A673 (cell line): ENCODE results near the gene ENDOG.

ENCODE experiments used
- CTCF ChIP-seq: fragments of 300-800, 200-600 bp; sonication (generic); conservative IDR thresholded peaks from 2 replicates; pipeline ENCODE4 v1.5.1; 2017; ENCODE audit warnings: low read depth, mild to moderate bottlenecking, antibody characterized with exemption, low read length, moderate library complexity, mixed read lengths
- EZH2 ChIP-seq: fragments of 200-600 bp; sonication (generic); IDR thresholded peaks from 2 replicates; pipeline ENCODE4 v1.6.1; 2017; ENCODE audit warnings: borderline replicate concordance, low read depth, mild to moderate bottlenecking, mixed read lengths, antibody characterized with exemption, low read length; ENCODE audit not compliant: poor library complexity, severe bottlenecking

DNA sequence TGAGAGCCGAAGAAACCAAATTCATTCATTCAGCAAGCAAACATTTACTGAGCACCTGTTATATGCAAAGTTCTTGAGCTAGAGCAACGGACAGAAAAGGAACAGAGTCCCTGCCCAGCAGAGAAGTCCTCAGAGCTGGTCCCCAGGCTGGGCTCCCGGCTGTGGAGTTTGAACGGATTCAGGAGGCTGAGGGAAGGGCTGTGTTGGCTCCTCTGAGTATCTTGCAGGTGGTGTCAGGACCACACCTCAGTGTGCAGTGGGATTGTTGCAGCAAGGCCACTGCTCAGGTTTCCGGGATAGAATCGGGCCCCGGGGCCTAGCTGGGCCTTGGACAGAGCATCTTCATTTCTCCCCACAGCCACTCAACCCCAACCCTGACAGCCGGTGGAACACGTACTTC lies 26.2 kb upstream of the ENDOG start:
- TF ChIP-seq CTCF (no peak), EZH2 (no peak)
